ENCODE data around the gene CAPNS2. TPM values are rescaled to one million over a fixed set of nuclear protein-coding genes. Genes with fewer than 3 reads are reported as not detected.

CAPNS2 gene
- total and polyA plus RNA-seq, 2 of the 8 experiments (the other 6 are each of a cell fraction or from before 2014, with no cell fraction given), result not detected

DNA sequence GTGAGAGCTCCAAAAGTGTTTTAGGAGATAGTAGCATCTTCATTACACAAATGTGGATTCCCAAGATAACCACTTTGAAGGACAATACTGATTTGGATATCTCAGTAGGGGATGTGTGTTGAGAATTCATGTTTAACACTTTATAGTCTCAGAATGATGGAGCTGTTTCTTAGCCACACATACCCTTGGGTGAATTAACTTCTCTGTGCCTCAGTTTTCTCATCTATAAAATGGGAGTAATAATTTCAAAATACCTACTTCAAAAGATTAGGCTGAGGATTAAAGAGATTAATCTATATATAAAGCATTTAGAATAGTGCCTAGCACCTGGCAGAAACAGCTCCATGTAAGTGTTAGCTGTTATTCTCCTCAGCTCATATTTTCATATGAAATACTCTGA is 38.6 kb upstream of the CAPNS2 start:
- Histone ChIP-seq H3K9me3 (ENCODE audit: insufficient read depth in 2 of 2, low read depth in 1 of 2, low read length in 1 of 2) (no peaks in the 10 kb centered on the region), H3K23me2 (ENCODE audit: low read depth, low read length) (no peaks in the 10 kb centered on the region), H3K27me3 (replicated peaks in 1 of 4; ENCODE audit: control insufficient read depth in 3 of 4, extremely low read depth in 1 of 4, insufficient read depth in 3 of 4, low read length in 3 of 4) (no peaks in the 10 kb centered on the region), H3K23ac (ENCODE audit: insufficient read length) (no peak overlapping the region), H4K5ac (ENCODE audit: insufficient read length, low read depth, low read length) (no peak overlapping the region), H4K8ac (ENCODE audit: extremely low read depth, insufficient read depth, low read length) (no peak overlapping the region), H3K9ac (replicated peaks in 1 of 4; ENCODE audit: extremely low read depth in 1 of 4, low read depth in 3 of 4, low read length in 3 of 4) (no peak overlapping the region), H2BK20ac (ENCODE audit: low read length) (no peak overlapping the region), H2AFZ (ENCODE audit: low read length) (no peak overlapping the region), H3K79me1 (ENCODE audit: low read depth, low read length) (no peaks in the 10 kb centered on the region), H3K27ac (ENCODE audit: low read depth, low read length) (no peak overlapping the region), H3K4me1 (replicated peaks in 1 of 4; ENCODE audit: control insufficient read depth in 3 of 4, insufficient read depth in 4 of 4, low read length in 3 of 4) (no peaks in the 10 kb centered on the region), H4K91ac (replicated peaks; ENCODE audit: insufficient read length, low read length) (no peak overlapping the region), H2BK12ac (ENCODE audit: low read depth, low read length) (no peak overlapping the region), H3K4me2 (ENCODE audit: insufficient read depth in 1 of 2, low read depth in 2 of 2, low read length in 2 of 2) (no peak overlapping the region), H3K4me3 (ENCODE audit: extremely low read depth in 1 of 4, insufficient read depth in 2 of 4, low read depth in 3 of 4, low read length in 4 of 4) (no peak overlapping the region), H2AK5ac (ENCODE audit: low read depth, low read length) (no peak overlapping the region), H4K20me1 (replicated peaks in 1 of 2; ENCODE audit: control insufficient read depth in 1 of 2, insufficient read depth in 2 of 2, low read length in 2 of 2) (no peaks in the 10 kb centered on the region), H2BK15ac (ENCODE audit: low read length) (no peak overlapping the region), H3K18ac (ENCODE audit: extremely low read depth, low read length) (no peak overlapping the region), H2BK120ac (replicated peaks; ENCODE audit: low read depth, low read length) (no peak overlapping the region), H3K36me3 (ENCODE audit: control insufficient read depth in 2 of 4, insufficient read depth in 4 of 4, low read length in 3 of 4) (no peaks in the 10 kb centered on the region), H3K56ac (replicated peaks; ENCODE audit: insufficient read length, low read depth, low read length) (no peak overlapping the region), H2BK5ac (ENCODE audit: low read depth, low read length) (no peak overlapping the region), H3K14ac (ENCODE audit: insufficient read length) (no peak overlapping the region), H3K79me2 (ENCODE audit: control insufficient read depth in 1 of 2, insufficient read depth in 2 of 2, low read length in 2 of 2) (no peaks in the 10 kb centered on the region), H3K4ac (replicated peaks; ENCODE audit: insufficient read length, low read depth, low read length) (no peak overlapping the region)
- no peak for DNase-seq (ENCODE audit: low read depth in 1 of 2, low spot score in 2 of 2)
- ChIA-PET POLR2A (ENCODE audit: partially characterized antibody) (no interaction called here), CTCF (ENCODE audit: partially characterized antibody) (interaction anchor here (0.7 to 3.1 kb wide), 5 partner anchors 13 to 157 kb away, joined by 3 to 21 read pairs (median 3); no protein-coding TSS in a partner anchor)
- no peak for FAIRE-seq
- no peak for TF ChIP-seq RXRA (IDR thresholded peaks at IDR 0.05; ENCODE audit: insufficient read depth, low read depth, low read length)
- no peak for TF ChIP-seq CTBP2 (IDR thresholded peaks at IDR 0.05; ENCODE audit: borderline replicate concordance, insufficient read depth, insufficient read length, low read length)
- TF ChIP-seq SUZ12 (IDR thresholded peaks at IDR 0.05; ENCODE audit: low read length), result no peak
- no peak for TF ChIP-seq SP1 (IDR thresholded peaks at IDR 0.05; ENCODE audit: low read depth, low read length)
- no peak for TF ChIP-seq CEBPB (IDR thresholded peaks at IDR 0.05; ENCODE audit: low read depth, low read length)
- no peak for TF ChIP-seq POU5F1 (IDR thresholded peaks at IDR 0.05; ENCODE audit: low read depth, low read length)
- no peak for TF ChIP-seq RFX5 (IDR thresholded peaks at IDR 0.05; ENCODE audit: borderline replicate concordance, low read depth, low read length)
- TF ChIP-seq JUN (IDR thresholded peaks at IDR 0.05; ENCODE audit: low read depth, low read length), result no peak
- no peak for TF ChIP-seq CREB1 (IDR thresholded peaks at IDR 0.05)
- TF ChIP-seq RBBP5 (IDR thresholded peaks at IDR 0.05; ENCODE audit: borderline replicate concordance, low read depth, low read length), result no peak
- TF ChIP-seq KDM4A (IDR thresholded peaks at IDR 0.05; ENCODE audit: low read depth, low read length, severe bottlenecking), result no peak
- no peak for TF ChIP-seq HDAC2 (IDR thresholded peaks at IDR 0.05; ENCODE audit: borderline replicate concordance in 1 of 2, low read depth in 2 of 2, low read length in 2 of 2)
